ENCODE data around the gene MYRIP. TPM values are rescaled to one million over a fixed set of nuclear protein-coding genes. Genes with fewer than 3 reads are reported as not detected.

MYRIP gene
- polyA plus RNA-seq, 3 donors = not detected

- no peaks in the 10 kb centered on the region for H4K20me1 ChIP-seq (ENCODE audit: insufficient read depth, low read length)
- no peak overlapping the region for H3K4me3 ChIP-seq (replicated peaks in 1 of 3; ENCODE audit: low read depth in 2 of 3, low read length in 3 of 3)
- H3K9me3 Mint-ChIP-seq = peaks cover 0 to 5% (median 0%) of the 10 kb centered on the region in 7 donors
- WGBS (ENCODE audit: insufficient coverage) = 93% methylated on average over 3 of the region's 4 CpGs
- no peak overlapping the region for H3K27ac ChIP-seq (ENCODE audit: low read depth in 1 of 2, low read length in 2 of 2)
- no peaks in the 10 kb centered on the region for H3K4me1 ChIP-seq (ENCODE audit: control insufficient read depth in 1 of 2, insufficient read depth in 2 of 2, low read length in 2 of 2)
- no peak overlapping the region for H3K4me2 ChIP-seq (replicated peaks; ENCODE audit: extremely low read depth, low read length, poor library complexity, severe bottlenecking)
- H3K27ac Mint-ChIP-seq = no peak overlapping the region
- TF ChIP-seq CTCF (IDR thresholded peaks at IDR 0.05) = no peak
- no peak for DNase-seq
- H2AFZ ChIP-seq (ENCODE audit: insufficient read depth, low read depth, low read length, poor library complexity, severe bottlenecking) = no peak overlapping the region
- peaks cover 0 to 3% (median 1%) of the 10 kb centered on the region in 3 donors for H3K27me3 Mint-ChIP-seq (ENCODE audit: low read depth in 3 of 3)
- no peaks in the 10 kb centered on the region for H3K27me3 ChIP-seq (ENCODE audit: control insufficient read depth in 2 of 2, insufficient read depth in 2 of 2, low read length in 2 of 2)
- no peaks in the 10 kb centered on the region for H3K79me2 ChIP-seq (ENCODE audit: insufficient read depth, low read length)
- intact Hi-C loops (cut with micrococcal nuclease) = no loop called here
- no peaks in the 10 kb centered on the region for H3K36me3 ChIP-seq (replicated peaks in 1 of 2; ENCODE audit: control insufficient read depth in 1 of 2, insufficient read depth in 2 of 2, low read length in 2 of 2)
- no peaks in the 10 kb centered on the region for H3K4me1 Mint-ChIP-seq
- H3K9ac ChIP-seq (ENCODE audit: insufficient read depth, low read length, poor library complexity, severe bottlenecking) = no peak overlapping the region
- H3K9me3 ChIP-seq (replicated peaks in 1 of 2; ENCODE audit: control insufficient read depth in 1 of 2, insufficient read depth in 1 of 2, low read length in 2 of 2) = no peaks in the 10 kb centered on the region
- no peaks in the 10 kb centered on the region for H3K36me3 Mint-ChIP-seq
- H3K4me3 Mint-ChIP-seq = no peak overlapping the region
These were observed 259.2 kb downstream of the MYRIP start for GRCh38 chr3:40068636-40069035.

DNA sequence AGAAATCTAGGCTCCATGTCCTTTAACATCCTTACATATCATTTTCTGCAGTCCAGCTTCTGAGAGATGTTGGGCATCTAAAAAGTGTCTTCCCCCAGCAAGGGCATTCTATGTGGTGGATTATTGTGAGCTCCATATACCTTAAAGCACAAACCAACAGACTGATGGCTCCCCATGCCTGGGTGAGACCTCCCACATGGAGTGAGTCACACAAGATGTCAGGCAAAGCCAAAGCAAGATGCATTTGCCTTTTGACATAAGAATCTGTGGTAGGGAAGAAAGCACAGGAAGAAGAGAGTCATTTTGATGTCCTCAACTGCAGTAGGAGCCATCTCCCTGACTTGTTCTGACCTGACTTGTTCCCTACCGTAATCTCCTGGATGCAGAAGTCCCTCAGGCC, 261.4 kb downstream of the MYRIP start:
- Histone ChIP-seq H3K27ac (ENCODE audit: low read depth in 1 of 2, low read length in 2 of 2) (no peak overlapping the region), H3K4me1 (ENCODE audit: control insufficient read depth in 1 of 2, insufficient read depth in 2 of 2, low read length in 2 of 2) (no peaks in the 10 kb centered on the region), H3K79me2 (ENCODE audit: insufficient read depth, low read length) (no peaks in the 10 kb centered on the region), H3K9ac (ENCODE audit: insufficient read depth, low read length, poor library complexity, severe bottlenecking) (no peak overlapping the region), H4K20me1 (ENCODE audit: insufficient read depth, low read length) (no peaks in the 10 kb centered on the region), H3K36me3 (replicated peaks in 1 of 2; ENCODE audit: control insufficient read depth in 1 of 2, insufficient read depth in 2 of 2, low read length in 2 of 2) (no peaks in the 10 kb centered on the region), H2AFZ (ENCODE audit: insufficient read depth, low read depth, low read length, poor library complexity, severe bottlenecking) (no peak overlapping the region), H3K4me3 (replicated peaks in 1 of 3; ENCODE audit: low read depth in 2 of 3, low read length in 3 of 3) (no peak overlapping the region), H3K9me3 (replicated peaks in 1 of 2; ENCODE audit: control insufficient read depth in 1 of 2, insufficient read depth in 1 of 2, low read length in 2 of 2) (no peaks in the 10 kb centered on the region), H3K27me3 (ENCODE audit: control insufficient read depth in 2 of 2, insufficient read depth in 2 of 2, low read length in 2 of 2) (no peaks in the 10 kb centered on the region), H3K4me2 (replicated peaks; ENCODE audit: extremely low read depth, low read length, poor library complexity, severe bottlenecking) (no peak overlapping the region)
- TF ChIP-seq CTCF (IDR thresholded peaks at IDR 0.05) = no peak
- WGBS (ENCODE audit: insufficient coverage) = 88% methylated on average over 1 of the region's 1 CpG
- Mint-ChIP-seq H3K27ac (no peak overlapping the region), H3K4me1 (no peaks in the 10 kb centered on the region), H3K4me3 (no peak overlapping the region), H3K9me3 (peaks cover 0 to 2% (median 0%) of the 10 kb centered on the region in 7 donors), H3K36me3 (no peaks in the 10 kb centered on the region), H3K27me3 (ENCODE audit: low read depth in 3 of 3) (peaks cover 0 to 3% (median 2%) of the 10 kb centered on the region in 3 donors)
- intact Hi-C loops (cut with micrococcal nuclease) = no loop called here
- no peak for DNase-seq
